Measurements from ENCODE around the gene MGP.

Gene MGP

DNA sequence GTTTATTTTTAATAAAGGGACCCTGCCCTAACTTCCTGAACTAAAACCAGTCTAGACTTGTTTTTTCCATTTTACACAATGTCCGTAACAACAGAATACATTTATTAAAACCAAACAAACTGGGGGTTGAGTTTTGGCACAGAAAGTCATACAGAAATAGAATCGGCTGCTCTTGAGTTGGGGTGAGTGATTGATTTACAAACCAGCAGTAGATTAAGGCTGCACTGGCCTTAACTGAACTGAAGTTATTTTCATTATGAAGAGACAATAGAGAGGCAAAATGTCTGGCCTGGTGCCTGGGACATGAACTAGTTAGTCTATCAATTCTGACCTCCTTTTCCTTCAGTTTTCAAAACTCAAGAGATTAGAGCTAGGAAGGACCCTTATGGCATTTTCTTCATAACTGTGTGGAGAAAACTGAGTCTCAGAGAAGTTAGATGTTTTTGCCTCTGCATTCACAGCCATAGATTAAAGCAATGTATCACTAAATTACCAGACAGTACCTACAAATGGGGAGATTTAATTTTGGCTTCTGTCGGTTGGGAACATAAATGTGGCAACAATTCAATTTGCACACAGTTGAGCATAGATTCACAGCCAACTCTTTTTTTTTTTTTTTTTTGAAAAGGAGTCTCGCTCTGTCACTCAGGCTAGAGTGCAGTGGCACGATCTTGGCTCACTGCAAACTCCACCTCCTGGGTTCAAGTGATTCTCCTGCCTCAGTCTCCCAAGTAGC is 19.8 kb upstream of the MGP start:
- H3K4me1 ChIP-seq (ENCODE audit: control extremely low read depth in 1 of 4, control insufficient read depth in 4 of 4, insufficient read depth in 4 of 4, low read length in 3 of 4) = peaks cover 0 to 10% (median 3%) of the 10 kb centered on the region in 4 experiments
- CTCF ChIA-PET = interaction anchor here (1.2 kb wide), 1 partner anchor 14 kb away, joined by 3 read pairs; no protein-coding TSS in a partner anchor
- DNase-seq = no peak
- H3K4me3 ChIP-seq (ENCODE audit: control insufficient read depth in 1 of 7, extremely low read depth in 1 of 7, insufficient read depth in 4 of 7, low read depth in 2 of 7, low read length in 6 of 7) = no peak overlapping the region
- no peaks in the 10 kb centered on the region for H3K36me3 ChIP-seq (ENCODE audit: control insufficient read depth in 4 of 4, insufficient read depth in 4 of 4, low read length in 3 of 4)
- H3K27me3 ChIP-seq (replicated peaks in 2 of 5; ENCODE audit: control insufficient read depth in 4 of 5, insufficient read depth in 5 of 5, low read length in 4 of 5) = no peaks in the 10 kb centered on the region
- H3K27ac ChIP-seq (ENCODE audit: insufficient read depth in 1 of 2, low read depth in 1 of 2, low read length in 2 of 2, poor library complexity in 1 of 2, severe bottlenecking in 2 of 2) = no peak overlapping the region
- POLR2A ChIA-PET = no interaction called here
- WGBS (ENCODE audit: insufficient coverage) = 100% methylated on average over 1 of the region's 5 CpGs
- no peaks in the 10 kb centered on the region for H3K9me3 ChIP-seq (ENCODE audit: control extremely low read depth in 1 of 5, control insufficient read depth in 4 of 5, insufficient read depth in 2 of 5, low read depth in 1 of 5, low read length in 4 of 5)

DNA sequence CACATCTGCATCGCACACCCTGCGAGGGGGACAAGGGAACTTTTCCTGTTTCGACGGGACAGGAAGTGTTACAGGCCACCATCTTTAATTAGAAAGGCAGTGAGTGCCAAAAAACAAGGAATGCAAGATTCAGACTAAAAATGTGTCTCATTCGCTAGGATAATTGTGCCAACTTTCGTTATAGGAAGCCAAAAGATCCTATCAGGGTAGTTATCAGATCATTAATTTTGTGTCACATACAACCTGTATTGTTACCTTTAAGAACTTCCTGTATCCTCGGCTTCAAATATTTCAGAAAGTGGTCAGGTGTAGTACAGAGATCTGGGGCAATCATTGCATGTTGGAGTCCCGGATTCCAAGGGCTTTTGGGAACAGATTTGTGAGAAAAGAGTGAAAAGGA is 19.2 kb upstream of the MGP start:
- DNase-seq = no peak
- no peaks in the 10 kb centered on the region for H3K27me3 ChIP-seq (replicated peaks in 2 of 5; ENCODE audit: control insufficient read depth in 4 of 5, insufficient read depth in 5 of 5, low read length in 4 of 5)
- no peaks in the 10 kb centered on the region for H3K9me3 ChIP-seq (ENCODE audit: control extremely low read depth in 1 of 5, control insufficient read depth in 4 of 5, insufficient read depth in 2 of 5, low read depth in 1 of 5, low read length in 4 of 5)
- H3K27ac ChIP-seq (ENCODE audit: insufficient read depth in 1 of 2, low read depth in 1 of 2, low read length in 2 of 2, poor library complexity in 1 of 2, severe bottlenecking in 2 of 2) = no peak overlapping the region
- POLR2A ChIA-PET = no interaction called here
- peaks cover 0 to 7% (median 3%) of the 10 kb centered on the region in 4 experiments for H3K4me1 ChIP-seq (ENCODE audit: control extremely low read depth in 1 of 4, control insufficient read depth in 4 of 4, insufficient read depth in 4 of 4, low read length in 3 of 4)
- H3K4me3 ChIP-seq (ENCODE audit: control insufficient read depth in 1 of 7, extremely low read depth in 1 of 7, insufficient read depth in 4 of 7, low read depth in 2 of 7, low read length in 6 of 7) = no peak overlapping the region
- 77% methylated on average over 8 of the region's 8 CpGs for WGBS (ENCODE audit: insufficient coverage)
- H3K36me3 ChIP-seq (ENCODE audit: control insufficient read depth in 4 of 4, insufficient read depth in 4 of 4, low read length in 3 of 4) = no peaks in the 10 kb centered on the region
- CTCF ChIA-PET = interaction anchor here (1.0 to 1.2 kb wide), 2 partner anchors 13 kb away, joined by 3 to 4 read pairs; no protein-coding TSS in a partner anchor

DNA sequence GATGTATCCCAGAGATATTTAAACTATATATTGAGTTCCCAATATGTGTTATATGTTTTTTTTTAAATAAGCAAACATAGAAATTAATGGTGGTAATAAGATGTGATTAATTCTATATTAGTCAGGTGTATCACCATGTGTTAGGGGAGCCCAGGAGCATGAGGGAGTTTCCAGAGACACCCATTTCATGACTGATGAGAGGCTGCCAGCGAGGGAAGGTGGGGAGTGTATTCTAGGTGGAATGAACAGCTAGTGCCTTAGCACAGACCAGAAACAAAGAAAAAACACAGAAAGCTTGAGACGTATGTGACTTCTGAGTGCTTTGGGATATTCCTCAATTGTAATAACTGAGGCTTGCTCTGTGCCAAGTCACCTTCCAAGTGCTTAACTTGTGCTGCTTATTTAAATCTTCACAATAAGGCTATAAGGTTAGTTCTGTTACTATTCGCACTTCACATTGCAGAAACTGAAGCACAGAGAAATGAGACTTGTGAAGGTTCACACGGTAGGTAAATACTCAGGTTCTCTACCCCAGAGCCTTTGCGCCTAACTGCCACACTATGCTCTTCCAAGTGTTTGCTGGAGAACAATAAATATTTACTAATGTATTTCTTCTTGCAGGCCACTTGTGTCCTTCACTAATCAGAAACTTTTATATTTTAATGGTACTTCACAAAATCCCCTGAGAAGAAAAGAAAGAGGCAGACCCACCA is 17.9 kb upstream of the MGP start:
- H3K4me3 ChIP-seq (ENCODE audit: control insufficient read depth in 1 of 7, extremely low read depth in 1 of 7, insufficient read depth in 4 of 7, low read depth in 2 of 7, low read length in 6 of 7) = no peak overlapping the region
- CTCF ChIA-PET = interaction anchor here (0.6 to 1.0 kb wide), 3 partner anchors 9 to 668 kb away, joined by 3 to 4 read pairs (median 3); no protein-coding TSS in a partner anchor
- H3K27me3 ChIP-seq (replicated peaks in 2 of 5; ENCODE audit: control insufficient read depth in 4 of 5, insufficient read depth in 5 of 5, low read length in 4 of 5) = no peaks in the 10 kb centered on the region
- no peak overlapping the region for H3K27ac ChIP-seq (ENCODE audit: insufficient read depth in 1 of 2, low read depth in 1 of 2, low read length in 2 of 2, poor library complexity in 1 of 2, severe bottlenecking in 2 of 2)
- POLR2A ChIA-PET = interaction anchor here (0.5 kb wide), 1 partner anchor 75 kb away, joined by 3 read pairs; no protein-coding TSS in a partner anchor
- H3K9me3 ChIP-seq (ENCODE audit: control extremely low read depth in 1 of 5, control insufficient read depth in 4 of 5, insufficient read depth in 2 of 5, low read depth in 1 of 5, low read length in 4 of 5) = no peaks in the 10 kb centered on the region
- H3K4me1 ChIP-seq (ENCODE audit: control extremely low read depth in 1 of 4, control insufficient read depth in 4 of 4, insufficient read depth in 4 of 4, low read length in 3 of 4) = peaks cover 0 to 7% (median 3%) of the 10 kb centered on the region in 4 experiments
- no peaks in the 10 kb centered on the region for H3K36me3 ChIP-seq (ENCODE audit: control insufficient read depth in 4 of 4, insufficient read depth in 4 of 4, low read length in 3 of 4)
- WGBS (ENCODE audit: insufficient coverage) = 97% methylated on average over 4 of the region's 5 CpGs
- no peak for DNase-seq

DNA sequence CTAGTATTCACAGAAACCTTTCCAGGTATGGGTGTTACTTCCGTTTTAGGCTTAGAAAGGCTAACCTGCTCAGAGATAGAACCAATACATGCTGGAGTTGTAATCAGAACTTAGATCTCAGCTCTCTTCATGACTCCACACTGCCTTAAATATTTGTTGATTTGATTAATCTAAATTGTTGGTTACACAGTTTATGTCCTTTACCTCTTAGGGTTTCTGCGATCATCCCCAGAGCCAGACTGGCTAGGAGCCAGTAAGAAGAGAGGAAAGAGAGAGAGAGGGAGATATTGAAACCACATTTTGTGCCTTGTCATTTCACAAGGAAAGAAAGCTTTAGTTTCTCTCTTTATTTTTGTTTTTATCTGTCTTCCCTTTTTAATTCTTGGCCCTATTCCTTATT is 16.8 kb upstream of the MGP start:
- CTCF ChIA-PET = no interaction called here
- DNase-seq = peak; percentile 22 to 70 (median 63)
- H3K27ac ChIP-seq (ENCODE audit: insufficient read depth in 1 of 2, low read depth in 1 of 2, low read length in 2 of 2, poor library complexity in 1 of 2, severe bottlenecking in 2 of 2) = no peak overlapping the region
- H3K27me3 ChIP-seq (replicated peaks in 2 of 5; ENCODE audit: control insufficient read depth in 4 of 5, insufficient read depth in 5 of 5, low read length in 4 of 5) = no peaks in the 10 kb centered on the region
- no peaks in the 10 kb centered on the region for H3K36me3 ChIP-seq (ENCODE audit: control insufficient read depth in 4 of 4, insufficient read depth in 4 of 4, low read length in 3 of 4)
- no peak overlapping the region for H3K4me3 ChIP-seq (ENCODE audit: control insufficient read depth in 1 of 7, extremely low read depth in 1 of 7, insufficient read depth in 4 of 7, low read depth in 2 of 7, low read length in 6 of 7)
- POLR2A ChIA-PET = no interaction called here
- H3K4me1 ChIP-seq (ENCODE audit: control extremely low read depth in 1 of 4, control insufficient read depth in 4 of 4, insufficient read depth in 4 of 4, low read length in 3 of 4) = peaks cover 0 to 7% (median 3%) of the 10 kb centered on the region in 4 experiments
- H3K9me3 ChIP-seq (ENCODE audit: control extremely low read depth in 1 of 5, control insufficient read depth in 4 of 5, insufficient read depth in 2 of 5, low read depth in 1 of 5, low read length in 4 of 5) = no peaks in the 10 kb centered on the region
- WGBS (ENCODE audit: insufficient coverage) = no CpG with 5 or more reads among the region's 2 CpGs

DNA sequence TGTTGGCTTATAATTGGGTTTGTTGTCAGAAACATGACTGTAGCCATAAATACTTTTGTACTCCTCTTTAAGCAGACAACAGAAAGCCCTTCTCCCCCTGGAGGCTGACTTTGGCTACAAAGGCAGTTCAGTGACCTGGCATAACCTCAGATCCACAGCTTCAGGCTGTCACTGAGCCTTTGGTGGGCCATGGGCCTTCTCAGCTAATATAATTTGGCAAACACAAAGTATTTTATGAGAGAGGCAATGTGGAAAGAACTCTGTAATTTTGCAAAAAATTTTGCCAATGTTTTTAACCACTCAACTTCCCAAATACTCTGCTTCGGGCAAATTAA is 15.5 kb upstream of the MGP start:
- DNase-seq = peak in 2 of 3 donors; percentile 26
- CTCF ChIA-PET = no interaction called here
- peaks cover 0 to 7% (median 3%) of the 10 kb centered on the region in 4 experiments for H3K4me1 ChIP-seq (ENCODE audit: control extremely low read depth in 1 of 4, control insufficient read depth in 4 of 4, insufficient read depth in 4 of 4, low read length in 3 of 4)
- WGBS (ENCODE audit: insufficient coverage) = 100% methylated on average over 1 of the region's 1 CpG
- POLR2A ChIA-PET = no interaction called here
- H3K9me3 ChIP-seq (ENCODE audit: control extremely low read depth in 1 of 5, control insufficient read depth in 4 of 5, insufficient read depth in 2 of 5, low read depth in 1 of 5, low read length in 4 of 5) = no peaks in the 10 kb centered on the region
- no peak overlapping the region for H3K27ac ChIP-seq (ENCODE audit: insufficient read depth in 1 of 2, low read depth in 1 of 2, low read length in 2 of 2, poor library complexity in 1 of 2, severe bottlenecking in 2 of 2)
- no peak overlapping the region for H3K4me3 ChIP-seq (ENCODE audit: control insufficient read depth in 1 of 7, extremely low read depth in 1 of 7, insufficient read depth in 4 of 7, low read depth in 2 of 7, low read length in 6 of 7)
- H3K27me3 ChIP-seq (replicated peaks in 2 of 5; ENCODE audit: control insufficient read depth in 4 of 5, insufficient read depth in 5 of 5, low read length in 4 of 5) = no peaks in the 10 kb centered on the region
- H3K36me3 ChIP-seq (ENCODE audit: control insufficient read depth in 4 of 4, insufficient read depth in 4 of 4, low read length in 3 of 4) = no peaks in the 10 kb centered on the region

DNA sequence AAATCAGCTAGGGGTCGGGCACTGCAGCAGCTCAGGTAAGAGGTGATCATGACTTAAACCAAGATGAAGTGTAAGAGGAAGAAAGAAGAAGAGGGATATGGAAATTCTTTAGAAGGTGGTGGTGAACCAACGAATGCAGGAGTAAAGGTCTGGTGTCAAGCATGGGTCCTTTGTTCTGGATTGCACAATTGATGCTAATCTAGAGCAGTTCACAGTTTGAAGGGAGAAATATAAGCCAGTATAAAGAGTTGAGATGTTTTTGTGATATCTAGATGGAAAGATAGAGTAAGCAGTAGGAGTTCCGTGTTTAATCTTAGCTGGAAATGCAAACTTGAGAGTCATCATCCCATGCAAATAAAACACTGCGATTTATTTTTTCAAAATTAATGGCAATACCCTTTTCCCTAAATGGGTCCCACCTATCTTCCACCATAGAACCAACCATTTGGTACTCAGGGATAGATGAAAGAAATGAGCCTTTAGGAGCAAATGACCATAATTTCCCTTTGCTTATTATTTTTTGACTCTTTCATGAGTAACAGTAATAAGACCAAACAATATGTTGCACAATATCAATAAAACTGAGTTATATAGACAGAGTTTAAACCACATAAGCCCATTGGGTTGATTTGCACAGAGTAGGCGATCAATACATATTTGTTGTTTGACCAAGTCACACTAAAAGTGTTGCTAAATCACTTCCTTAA is 15.0 kb upstream of the MGP start:
- H3K9me3 ChIP-seq (ENCODE audit: control extremely low read depth in 1 of 5, control insufficient read depth in 4 of 5, insufficient read depth in 2 of 5, low read depth in 1 of 5, low read length in 4 of 5) = no peaks in the 10 kb centered on the region
- DNase-seq = no peak
- peaks cover 0 to 7% (median 3%) of the 10 kb centered on the region in 4 experiments for H3K4me1 ChIP-seq (ENCODE audit: control extremely low read depth in 1 of 4, control insufficient read depth in 4 of 4, insufficient read depth in 4 of 4, low read length in 3 of 4)
- no peak overlapping the region for H3K27ac ChIP-seq (ENCODE audit: insufficient read depth in 1 of 2, low read depth in 1 of 2, low read length in 2 of 2, poor library complexity in 1 of 2, severe bottlenecking in 2 of 2)
- CTCF ChIA-PET = interaction anchor here (0.9 kb wide), 1 partner anchor 10 kb away, joined by 3 read pairs; no protein-coding TSS in a partner anchor
- H3K27me3 ChIP-seq (replicated peaks in 2 of 5; ENCODE audit: control insufficient read depth in 4 of 5, insufficient read depth in 5 of 5, low read length in 4 of 5) = no peaks in the 10 kb centered on the region
- H3K4me3 ChIP-seq (ENCODE audit: control insufficient read depth in 1 of 7, extremely low read depth in 1 of 7, insufficient read depth in 4 of 7, low read depth in 2 of 7, low read length in 6 of 7) = no peak overlapping the region
- WGBS (ENCODE audit: insufficient coverage) = 91% methylated on average over 3 of the region's 5 CpGs
- POLR2A ChIA-PET = no interaction called here
- no peaks in the 10 kb centered on the region for H3K36me3 ChIP-seq (ENCODE audit: control insufficient read depth in 4 of 4, insufficient read depth in 4 of 4, low read length in 3 of 4)
